Tibial nerve (tissue), 3 donors: ENCODE measurements around the gene ZNF407.

Experiments used
- POLR2A ChIP-seq, 2 donors: fragments of 450-650 bp; IDR thresholded peaks; one replicate each; pipeline ENCODE4 v1.6.1; 2017; ENCODE audit warnings: antibody characterized with exemption in 2 of 2, mild to moderate bottlenecking in 2 of 2, moderate library complexity in 2 of 2
- TF ChIP-seq, protein P1 (sequence below), 5 experiments: fragments of 200-600 bp in 3 of 5; fragments of 450-650 bp in 2 of 5; sonication (generic) in 3 of 5; IDR thresholded peaks; one replicate each; pipeline ENCODE4 v1.5.1; 2016 to 2019; ENCODE audit warnings: antibody characterized with exemption in 5 of 5, mild to moderate bottlenecking in 3 of 5, moderate library complexity in 2 of 5

DNA sequence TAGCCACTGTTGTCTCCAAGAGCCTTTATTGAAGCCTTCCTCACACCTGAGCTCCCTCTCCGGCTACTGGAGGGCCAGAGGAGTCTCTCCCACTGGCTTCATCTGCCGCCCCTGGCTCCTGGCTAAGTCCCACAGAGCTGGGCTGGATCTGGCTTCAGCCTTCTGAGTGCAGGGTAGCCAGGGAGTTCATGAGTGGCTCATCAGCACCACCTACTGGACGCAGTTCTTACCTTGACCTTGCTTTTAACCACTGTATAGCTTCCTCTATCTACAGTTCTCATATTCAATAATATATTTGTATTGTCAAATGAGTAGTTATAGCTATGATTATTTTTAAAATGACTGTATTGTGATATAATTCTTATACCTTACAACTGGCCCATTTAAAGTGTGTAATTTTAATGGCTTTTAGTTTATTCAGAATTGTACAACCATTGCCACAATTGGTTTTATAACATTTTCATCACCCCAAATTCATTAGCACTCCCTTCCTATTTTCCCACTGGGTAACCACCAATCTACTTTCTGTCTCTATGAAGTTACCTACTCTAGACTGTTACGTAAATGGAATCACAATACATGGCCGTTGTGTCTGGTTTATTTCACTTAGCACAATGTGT is 45.6 kb upstream of the ZNF407 start:
- TF ChIP-seq POLR2A (IDR thresholded peaks at IDR 0.05) = no peak
- TF ChIP-seq, protein P1, sequence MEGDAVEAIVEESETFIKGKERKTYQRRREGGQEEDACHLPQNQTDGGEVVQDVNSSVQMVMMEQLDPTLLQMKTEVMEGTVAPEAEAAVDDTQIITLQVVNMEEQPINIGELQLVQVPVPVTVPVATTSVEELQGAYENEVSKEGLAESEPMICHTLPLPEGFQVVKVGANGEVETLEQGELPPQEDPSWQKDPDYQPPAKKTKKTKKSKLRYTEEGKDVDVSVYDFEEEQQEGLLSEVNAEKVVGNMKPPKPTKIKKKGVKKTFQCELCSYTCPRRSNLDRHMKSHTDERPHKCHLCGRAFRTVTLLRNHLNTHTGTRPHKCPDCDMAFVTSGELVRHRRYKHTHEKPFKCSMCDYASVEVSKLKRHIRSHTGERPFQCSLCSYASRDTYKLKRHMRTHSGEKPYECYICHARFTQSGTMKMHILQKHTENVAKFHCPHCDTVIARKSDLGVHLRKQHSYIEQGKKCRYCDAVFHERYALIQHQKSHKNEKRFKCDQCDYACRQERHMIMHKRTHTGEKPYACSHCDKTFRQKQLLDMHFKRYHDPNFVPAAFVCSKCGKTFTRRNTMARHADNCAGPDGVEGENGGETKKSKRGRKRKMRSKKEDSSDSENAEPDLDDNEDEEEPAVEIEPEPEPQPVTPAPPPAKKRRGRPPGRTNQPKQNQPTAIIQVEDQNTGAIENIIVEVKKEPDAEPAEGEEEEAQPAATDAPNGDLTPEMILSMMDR (IDR thresholded peaks at IDR 0.05) = peak; percentile 72 to 83 (median 75)
